Duodenal mucosa (tissue), 2 donors: Measurements from ENCODE around the gene FBXO31.
"Not testable (repeated sequence)": the region's sequence is repeated elsewhere in the genome, so short reads cannot be mapped to it uniquely, and the experiment has no call there.

Source experiments
- H3K27ac ChIP-seq: one replicate; pipeline ENCODE4 v1.7.0; 2013; ENCODE audit warnings: low read depth, low read length
- H3K27me3 ChIP-seq, 2 donors: one replicate each; pipeline ENCODE4 v1.7.0; 2013; ENCODE audit warnings: low read length in 2 of 2, control low read depth in 1 of 2; ENCODE audit not compliant: insufficient read depth in 2 of 2, control insufficient read depth in 1 of 2
- H3K36me3 ChIP-seq, 2 donors: one replicate each; pipeline ENCODE4 v1.7.0; 2013; ENCODE audit warnings: low read length in 2 of 2, control low read depth in 1 of 2; ENCODE audit not compliant: insufficient read depth in 2 of 2, control insufficient read depth in 1 of 2
- H3K4me1 ChIP-seq, 2 donors: one replicate each; pipeline ENCODE4 v1.7.0; 2013; ENCODE audit warnings: low read length in 2 of 2, control low read depth in 1 of 2; ENCODE audit not compliant: insufficient read depth in 2 of 2, control insufficient read depth in 1 of 2
- H3K4me3 ChIP-seq, 2 donors: one replicate each; pipeline ENCODE4 v1.7.0; 2013; ENCODE audit warnings: low read length in 2 of 2, low read depth in 1 of 2
- H3K9ac ChIP-seq, 2 donors: one replicate each; pipeline ENCODE4 v1.7.0; 2013; ENCODE audit warnings: low read length in 2 of 2, low read depth in 1 of 2
- H3K9me3 ChIP-seq, 2 donors: one replicate each; pipeline ENCODE4 v1.7.0; 2013; ENCODE audit warnings: low read length in 2 of 2, control low read depth in 1 of 2; ENCODE audit not compliant: control insufficient read depth in 1 of 2

FBXO31 gene

GRCh38 chr16:87362828-87363559 lies 20.6 kb downstream of the FBXO31 start:
- H3K4me1 ChIP-seq, result peaks cover 17 to 22% of the 10 kb centered on the region in 2 donors
- H3K9me3 ChIP-seq, H3K27ac ChIP-seq, H3K27me3 ChIP-seq, H3K4me3 ChIP-seq, H3K9ac ChIP-seq: not testable (repeated sequence)
- peaks cover 40 to 46% of the 10 kb centered on the region in 2 donors for H3K36me3 ChIP-seq

DNA sequence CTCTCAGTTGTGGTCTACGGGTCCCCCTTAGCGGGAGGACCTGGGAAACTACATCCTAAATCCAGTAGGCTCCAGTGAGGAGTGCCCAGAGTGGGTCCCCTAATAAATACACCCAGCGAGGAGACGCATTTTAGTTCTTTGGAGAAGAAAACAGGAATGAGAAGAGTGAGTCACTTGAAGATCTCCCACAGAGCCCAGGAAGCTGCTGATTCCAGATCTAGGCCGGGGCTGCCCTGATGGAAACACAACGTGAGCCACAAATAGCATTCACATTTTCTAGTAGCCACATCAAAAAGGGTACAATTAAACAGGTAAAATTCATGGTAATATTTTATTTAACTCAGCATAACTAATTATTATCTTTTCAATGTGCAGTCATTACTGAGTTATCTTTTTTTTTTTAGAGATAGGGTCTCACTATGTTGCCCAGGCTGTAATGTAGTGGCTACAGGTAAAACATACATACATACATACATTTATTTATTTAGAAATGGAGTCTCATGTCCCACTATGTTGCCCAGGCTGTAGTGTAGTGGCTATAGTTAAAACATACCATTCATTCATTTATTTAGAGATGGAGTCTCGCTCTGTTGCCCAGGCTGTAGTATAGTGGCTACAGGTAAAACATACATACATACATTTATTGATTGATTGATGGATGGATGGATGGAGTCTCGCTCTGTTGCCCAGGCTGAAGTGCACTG lies 21.5 kb downstream of the FBXO31 start:
- H3K9ac ChIP-seq, result no peak overlapping the region
- H3K9me3 ChIP-seq, result no peaks in the 10 kb centered on the region
- H3K27ac ChIP-seq, result no peak overlapping the region
- no peak overlapping the region for H3K4me3 ChIP-seq
- no peaks in the 10 kb centered on the region for H3K27me3 ChIP-seq
- peaks cover 41 to 45% of the 10 kb centered on the region in 2 donors for H3K36me3 ChIP-seq
- H3K4me1 ChIP-seq, result peaks cover 17 to 22% of the 10 kb centered on the region in 2 donors

GRCh38 chr16:87360862-87361610 lies 22.5 kb downstream of the FBXO31 start:
- H3K4me3 ChIP-seq, result no peak overlapping the region
- H3K36me3 ChIP-seq, result peaks cover 48 to 55% of the 10 kb centered on the region in 2 donors
- no peaks in the 10 kb centered on the region for H3K9me3 ChIP-seq
- peaks cover 14 to 15% of the 10 kb centered on the region in 2 donors for H3K4me1 ChIP-seq
- no peak overlapping the region for H3K27ac ChIP-seq
- H3K9ac ChIP-seq, result no peak overlapping the region
- H3K27me3 ChIP-seq, result no peaks in the 10 kb centered on the region

DNA sequence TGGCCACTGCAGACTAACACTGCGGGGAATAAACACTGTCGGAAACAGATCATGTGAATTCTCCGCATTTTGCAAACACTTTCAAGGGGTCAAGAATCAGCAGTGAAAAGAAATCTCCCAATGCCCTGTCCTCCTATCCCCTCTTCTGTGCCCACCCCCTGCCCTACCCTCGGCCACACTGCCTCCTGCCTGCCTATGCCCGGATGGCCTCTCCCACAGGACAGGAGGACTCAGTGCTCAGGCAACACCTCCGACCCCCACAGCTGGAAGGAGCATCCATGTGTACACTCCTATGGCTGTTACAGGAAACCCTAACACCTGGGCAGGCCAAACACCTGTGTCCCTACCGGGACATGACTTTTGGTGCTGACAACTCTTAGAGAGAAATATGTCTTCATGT lies 24.5 kb downstream of the FBXO31 start:
- H3K27me3 ChIP-seq, result no peaks in the 10 kb centered on the region
- H3K4me3 ChIP-seq, result no peak overlapping the region
- no peak overlapping the region for H3K27ac ChIP-seq
- H3K36me3 ChIP-seq, result peaks cover 46 to 65% of the 10 kb centered on the region in 2 donors
- H3K4me1 ChIP-seq, result peaks cover 6 to 7% of the 10 kb centered on the region in 2 donors
- H3K9ac ChIP-seq, result no peak overlapping the region
- no peaks in the 10 kb centered on the region for H3K9me3 ChIP-seq

DNA sequence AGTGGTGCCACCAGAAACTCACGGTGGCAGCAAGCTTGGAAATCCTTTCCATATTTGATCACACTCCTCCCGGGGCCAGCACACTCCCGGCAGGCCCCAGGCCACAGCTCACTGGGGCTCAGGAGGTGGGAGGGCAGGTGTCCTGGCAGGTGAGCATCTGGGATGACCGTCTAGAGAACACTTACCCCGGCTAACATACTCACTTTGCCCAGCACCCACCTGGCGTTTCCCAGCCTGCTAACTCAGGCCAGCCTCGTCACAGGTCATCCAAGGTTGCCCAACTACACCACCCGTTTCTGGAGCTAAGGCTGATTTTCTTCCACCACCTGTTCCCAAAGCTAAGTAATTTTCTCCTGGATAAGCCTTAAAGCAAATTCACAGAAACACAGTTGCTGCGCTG lies 24.9 kb downstream of the FBXO31 start:
- Histone ChIP-seq H3K9me3 (no peaks in the 10 kb centered on the region), H3K9ac (no peak overlapping the region), H3K4me1 (peaks cover 2 to 3% of the 10 kb centered on the region in 2 donors), H3K36me3 (peaks cover 45 to 65% of the 10 kb centered on the region in 2 donors), H3K27me3 (no peaks in the 10 kb centered on the region), H3K27ac (no peak overlapping the region), H3K4me3 (no peak overlapping the region)

DNA sequence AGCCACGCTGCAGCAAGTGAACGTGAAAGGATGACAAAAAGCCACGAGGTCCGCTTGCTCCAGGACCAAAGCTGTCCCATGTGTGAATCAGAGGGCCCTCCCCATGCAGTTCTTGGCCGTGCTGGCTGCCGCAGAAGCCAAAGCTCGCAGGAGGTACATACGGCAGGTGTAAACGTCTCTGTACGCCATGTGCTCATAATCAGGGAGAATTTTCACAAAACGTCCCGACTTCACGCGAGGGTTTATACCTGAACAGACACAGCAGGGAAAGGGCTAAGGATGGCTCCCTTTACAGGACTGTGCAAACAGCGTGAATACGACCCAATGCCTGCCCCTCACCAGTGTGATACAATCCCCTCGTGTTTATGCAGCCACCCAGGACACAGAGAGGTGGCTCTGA lies 25.3 kb downstream of the FBXO31 start:
- Histone ChIP-seq H3K36me3 (peaks cover 45 to 66% of the 10 kb centered on the region in 2 donors), H3K4me3 (no peak overlapping the region)

GRCh38 chr16:87356491-87356853 lies 27.1 kb downstream of the FBXO31 start:
- H3K4me1 ChIP-seq, result no peaks in the 10 kb centered on the region
- no peak overlapping the region for H3K9ac ChIP-seq
- H3K27ac ChIP-seq, result no peak overlapping the region
- no peaks in the 10 kb centered on the region for H3K9me3 ChIP-seq
- H3K4me3 ChIP-seq, result no peak overlapping the region
- H3K36me3 ChIP-seq, result peaks cover 42 to 66% of the 10 kb centered on the region in 2 donors
- no peaks in the 10 kb centered on the region for H3K27me3 ChIP-seq

More for the DNA sequence above, 25.3 kb downstream of the FBXO31 start:
- no peaks in the 10 kb centered on the region for H3K9me3 ChIP-seq
- no peaks in the 10 kb centered on the region for H3K27me3 ChIP-seq
- no peak overlapping the region for H3K27ac ChIP-seq
- H3K4me1 ChIP-seq, result no peaks in the 10 kb centered on the region
- H3K9ac ChIP-seq, result no peak overlapping the region

- Histone ChIP-seq H3K9me3 (no peaks in the 10 kb centered on the region), H3K27me3 (no peaks in the 10 kb centered on the region), H3K4me1 (peaks cover 0 to 6% of the 10 kb centered on the region in 2 donors), H3K9ac (no peak overlapping the region), H3K27ac (no peak overlapping the region), H3K4me3 (no peak overlapping the region), H3K36me3 (peaks cover 18 to 48% of the 10 kb centered on the region in 2 donors)
Observed at GRCh38 chr16:87353613-87354012, 30.0 kb downstream of the FBXO31 start.

DNA sequence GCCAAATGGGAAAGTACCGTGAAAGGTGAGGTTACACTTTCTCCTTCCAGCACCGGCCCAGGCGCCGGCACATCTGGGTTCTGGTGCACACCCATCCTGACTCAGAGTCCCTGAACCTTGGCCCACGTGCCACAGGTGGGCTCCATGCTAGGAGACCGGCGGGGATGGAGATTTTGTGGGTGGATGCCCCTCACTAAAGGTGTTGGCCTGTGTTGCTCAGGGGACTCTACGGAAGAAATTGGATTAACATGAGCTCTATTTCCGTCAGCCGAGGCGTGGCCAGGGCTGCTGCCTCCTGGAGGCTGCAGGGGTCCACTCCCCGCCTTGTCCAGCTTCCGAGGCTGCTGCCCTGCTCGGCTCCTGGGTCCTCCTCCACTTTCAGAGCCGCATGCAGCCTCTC lies 30.8 kb downstream of the FBXO31 start:
- Histone ChIP-seq H3K36me3 (peaks cover 10 to 45% of the 10 kb centered on the region in 2 donors), H3K9ac (no peak overlapping the region), H3K4me3 (no peak overlapping the region), H3K27me3 (no peaks in the 10 kb centered on the region), H3K27ac (no peak overlapping the region), H3K9me3 (no peaks in the 10 kb centered on the region), H3K4me1 (peaks cover 0 to 6% of the 10 kb centered on the region in 2 donors)

GRCh38 chr16:87351320-87351698 lies 32.3 kb downstream of the FBXO31 start:
- Histone ChIP-seq H3K9me3 (no peaks in the 10 kb centered on the region), H3K4me1 (peaks cover 0 to 6% of the 10 kb centered on the region in 2 donors), H3K4me3 (no peak overlapping the region), H3K27me3 (no peaks in the 10 kb centered on the region), H3K9ac (no peak overlapping the region), H3K36me3 (peaks cover 12 to 44% of the 10 kb centered on the region in 2 donors), H3K27ac (no peak overlapping the region)
